Mesendoderm (in vitro differentiated cells): Measurements from ENCODE around the gene C10orf105.

Source experiments
- DNase-seq: peaks from one replicate; pipeline ENCODE4 v3.0.0; 2013
- H2AK5ac ChIP-seq: 2 replicates; pipeline ENCODE4 v1.6.1; 2013; ENCODE audit warnings: low read length, inconsistent platforms
- H2BK120ac ChIP-seq: 2 replicates; pipeline ENCODE4 v1.6.1; 2013; ENCODE audit warnings: low read depth, mild to moderate bottlenecking, low read length, moderate library complexity, mixed read lengths
- H2BK15ac ChIP-seq: replicated peaks from 2 replicates; pipeline ENCODE4 v1.6.1; 2013; ENCODE audit warnings: low read depth, mild to moderate bottlenecking, moderate library complexity
- H2BK5ac ChIP-seq: 2 replicates; pipeline ENCODE4 v1.6.1; 2013; ENCODE audit warnings: low read length, inconsistent platforms
- H3K18ac ChIP-seq: 2 replicates; pipeline ENCODE4 v1.6.1; 2013; ENCODE audit warnings: mild to moderate bottlenecking, low read length, mixed read lengths
- H3K23ac ChIP-seq: one replicate; pipeline ENCODE4 v1.6.1; 2013; ENCODE audit warnings: low read length
- H3K27ac ChIP-seq: 2 replicates; pipeline ENCODE4 v1.5.1; 2013; ENCODE audit warnings: low read depth, mild to moderate bottlenecking, inconsistent platforms, low read length, moderate library complexity
- H3K27me3 ChIP-seq: 2 replicates; pipeline ENCODE4 v1.6.1; 2013; ENCODE audit warnings: low read length, control low read depth, mild to moderate bottlenecking, inconsistent platforms; ENCODE audit not compliant: insufficient read depth, poor library complexity
- H3K36me3 ChIP-seq: 2 replicates; pipeline ENCODE4 v1.6.1; 2013; ENCODE audit warnings: low read length, inconsistent platforms; ENCODE audit not compliant: control insufficient read depth, insufficient read depth
- H3K4ac ChIP-seq: one replicate; pipeline ENCODE4 v1.6.1; 2013; ENCODE audit warnings: low read depth, mild to moderate bottlenecking, low read length, moderate library complexity
- H3K4me1 ChIP-seq: 2 replicates; pipeline ENCODE4 v1.6.1; 2013; ENCODE audit warnings: low read depth, low read length, inconsistent platforms; ENCODE audit not compliant: control insufficient read depth
- H3K4me2 ChIP-seq: 2 replicates; pipeline ENCODE4 v1.6.1; 2013; ENCODE audit warnings: low read length
- H3K4me3 ChIP-seq: 2 replicates; pipeline ENCODE4 v1.5.1; 2013; ENCODE audit warnings: mild to moderate bottlenecking, low read length
- H3K56ac ChIP-seq: one replicate; pipeline ENCODE4 v1.6.1; 2013; ENCODE audit warnings: low read length
- H3K79me1 ChIP-seq: 2 replicates; pipeline ENCODE4 v1.6.1; 2013; ENCODE audit warnings: low read length, inconsistent platforms
- H3K79me2 ChIP-seq: 2 replicates; pipeline ENCODE4 v1.6.1; 2013; ENCODE audit warnings: mild to moderate bottlenecking, low read length; ENCODE audit not compliant: control insufficient read depth, insufficient read depth
- H3K9ac ChIP-seq: 2 replicates; pipeline ENCODE4 v1.6.1; 2013; ENCODE audit warnings: low read length, inconsistent platforms
- H4K5ac ChIP-seq: one replicate; pipeline ENCODE4 v1.6.1; 2013; ENCODE audit warnings: low read length
- H4K8ac ChIP-seq: one replicate; pipeline ENCODE4 v1.6.1; 2013; ENCODE audit warnings: low read depth, mild to moderate bottlenecking, control low read depth, low read length, moderate library complexity
- WGBS: extraction: QIAGEN DNeasy Blood & Tissue Kit; methylation state at CpG from one replicate; pipeline ENCODE4 v1.1.7; 2013; ENCODE audit warnings: low lambda C conversion rate, missing lambda C conversion rate; ENCODE audit not compliant: insufficient coverage; ENCODE audit errors: extremely low coverage; 5-methylcytosine and 5-hydroxymethylcytosine counted together

The C10orf105 gene

DNA sequence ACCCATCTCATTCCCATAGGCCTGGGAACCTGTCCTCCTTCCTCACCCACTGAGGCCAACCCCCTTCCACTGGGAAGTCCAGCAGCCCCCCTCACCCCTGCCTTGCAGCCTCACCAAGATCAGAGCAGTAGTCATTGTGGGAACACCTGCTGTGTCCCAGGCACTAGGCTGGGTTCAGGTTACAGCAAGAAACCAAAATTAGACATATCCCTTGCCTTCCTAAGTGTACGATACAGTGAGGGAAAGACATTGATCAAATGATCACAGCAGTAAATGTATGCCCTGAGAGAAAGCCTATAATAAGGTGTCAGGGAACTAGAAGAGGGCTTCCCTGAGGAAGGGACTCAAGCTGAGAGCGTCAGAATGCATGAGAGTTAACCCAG is 17.0 kb upstream of the C10orf105 start:
- DNase-seq, result no peak
- Histone ChIP-seq H4K8ac (no peak overlapping the region), H2AK5ac (no peak overlapping the region), H3K23ac (no peak overlapping the region), H3K4me2 (no peak overlapping the region), H3K4me1 (no peaks in the 10 kb centered on the region), H3K79me2 (no peaks in the 10 kb centered on the region), H4K5ac (no peak overlapping the region), H3K36me3 (no peaks in the 10 kb centered on the region), H3K4ac (no peak overlapping the region), H3K27me3 (no peaks in the 10 kb centered on the region), H2BK120ac (no peak overlapping the region), H3K4me3 (no peak overlapping the region), H3K79me1 (no peaks in the 10 kb centered on the region), H3K9ac (no peak overlapping the region), H3K27ac (no peak overlapping the region), H3K18ac (no peak overlapping the region), H3K56ac (no peak overlapping the region), H2BK5ac (no peak overlapping the region), H2BK15ac (no peak overlapping the region)
- WGBS, result no CpG with 5 or more reads among the region's 2 CpGs

DNA sequence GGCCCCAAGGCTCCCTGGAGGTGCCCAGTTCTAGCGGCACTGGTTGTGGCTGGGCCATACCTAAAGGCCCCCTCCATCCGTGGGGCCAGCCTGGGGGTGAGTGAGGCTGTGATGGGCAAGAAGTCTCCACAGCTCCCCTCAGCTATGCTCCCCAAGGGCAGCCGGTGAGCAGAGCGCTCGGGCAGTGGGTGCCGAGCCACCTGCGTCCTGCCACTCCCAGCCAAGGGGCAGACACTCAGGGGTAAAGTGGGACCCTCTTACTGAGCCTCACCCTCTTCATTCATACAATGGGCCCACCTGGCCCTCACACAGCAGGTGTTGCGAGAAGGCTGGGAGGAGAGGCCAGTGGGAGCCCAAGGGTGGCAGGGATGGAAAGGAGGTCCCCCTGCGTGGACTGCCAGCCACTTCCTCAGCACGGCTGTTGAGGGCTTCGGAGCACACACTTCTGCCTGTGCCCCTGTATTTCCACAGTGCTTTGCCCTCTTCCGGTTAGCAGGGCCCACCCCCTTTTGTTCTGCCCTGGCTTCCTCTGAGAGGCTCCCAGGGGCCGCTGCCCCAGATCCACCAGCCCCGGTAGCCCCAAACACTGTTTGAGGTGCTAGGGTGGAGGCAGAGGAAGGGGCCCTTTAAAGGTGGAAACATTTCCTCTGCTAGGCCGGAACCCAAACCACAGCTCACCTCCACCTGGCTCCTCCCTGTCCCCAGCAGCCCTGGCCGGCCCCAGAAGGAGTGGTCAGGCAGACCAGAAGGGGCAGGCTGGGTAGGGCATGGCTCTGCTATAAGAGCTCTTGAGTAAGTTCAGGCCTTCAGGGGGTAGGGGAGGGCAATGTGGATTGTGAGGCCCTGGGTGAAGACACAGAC is 16.4 kb upstream of the C10orf105 start:
- Histone ChIP-seq H2AK5ac (no peak overlapping the region), H3K9ac (no peak overlapping the region), H3K4me3 (no peak overlapping the region), H3K56ac (peak overlapping the region; percentile 12), H3K4ac (no peak overlapping the region), H3K79me2 (no peaks in the 10 kb centered on the region), H4K8ac (no peak overlapping the region), H2BK15ac (no peak overlapping the region), H3K4me1 (no peaks in the 10 kb centered on the region), H2BK120ac (no peak overlapping the region), H4K5ac (no peak overlapping the region), H3K27ac (no peak overlapping the region), H3K36me3 (no peaks in the 10 kb centered on the region), H3K79me1 (no peaks in the 10 kb centered on the region), H3K23ac (no peak overlapping the region), H2BK5ac (no peak overlapping the region), H3K4me2 (no peak overlapping the region), H3K27me3 (no peaks in the 10 kb centered on the region), H3K18ac (no peak overlapping the region)
- WGBS, result no CpG with 5 or more reads among the region's 16 CpGs
- DNase-seq, result no peak

DNA sequence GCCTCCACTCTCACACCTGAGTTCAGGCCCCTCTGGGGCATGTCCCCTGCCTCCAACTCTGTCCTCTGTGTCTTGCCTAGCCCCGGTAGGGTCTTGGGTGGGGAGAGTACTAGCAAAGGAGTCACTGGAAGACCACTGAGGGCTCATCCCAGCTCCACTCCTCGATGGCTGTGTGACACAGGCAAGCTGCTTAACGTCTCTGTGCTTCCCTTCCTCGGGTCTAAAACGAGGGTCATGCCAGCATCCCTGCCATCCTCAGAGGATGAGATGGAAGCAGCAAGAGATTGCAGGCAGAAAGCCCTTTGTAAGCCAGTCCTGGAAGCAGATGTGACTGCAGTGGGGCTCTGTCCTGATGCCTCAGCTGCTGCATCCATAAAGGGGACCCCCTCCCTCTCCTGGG is 15.2 kb upstream of the C10orf105 start:
- Histone ChIP-seq H4K5ac (no peak overlapping the region), H3K27ac (no peak overlapping the region), H3K79me1 (no peaks in the 10 kb centered on the region), H3K36me3 (no peaks in the 10 kb centered on the region), H3K4me3 (no peak overlapping the region), H3K27me3 (no peaks in the 10 kb centered on the region), H3K4me1 (no peaks in the 10 kb centered on the region), H2AK5ac (no peak overlapping the region), H3K4ac (no peak overlapping the region), H4K8ac (no peak overlapping the region), H3K79me2 (no peaks in the 10 kb centered on the region), H3K18ac (no peak overlapping the region), H3K4me2 (no peak overlapping the region), H2BK5ac (no peak overlapping the region), H3K56ac (no peak overlapping the region), H2BK120ac (no peak overlapping the region), H3K23ac (no peak overlapping the region), H3K9ac (no peak overlapping the region), H2BK15ac (no peak overlapping the region)
- WGBS, result no CpG with 5 or more reads among the region's 5 CpGs
- no peak for DNase-seq

DNA sequence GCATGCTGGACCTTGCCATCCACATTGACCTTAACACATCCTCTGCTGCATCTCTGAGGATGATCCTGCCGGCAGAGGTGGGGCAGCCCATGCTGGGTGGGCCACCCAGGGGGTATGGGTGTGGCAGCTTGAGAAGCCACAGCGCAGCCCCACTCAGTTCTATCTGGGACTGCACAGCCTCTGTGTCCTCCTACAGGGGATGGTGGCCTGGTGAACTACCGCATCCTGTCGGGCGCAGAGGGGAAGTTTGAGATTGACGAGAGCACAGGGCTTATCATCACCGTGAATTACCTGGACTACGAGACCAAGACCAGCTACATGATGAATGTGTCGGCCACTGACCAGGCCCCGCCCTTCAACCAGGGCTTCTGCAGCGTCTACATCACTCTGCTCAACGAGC is 12.2 kb upstream of the C10orf105 start:
- no peak overlapping the region for H4K5ac ChIP-seq
- no peak overlapping the region for H3K23ac ChIP-seq
- H3K56ac ChIP-seq, result no peak overlapping the region
- H3K4ac ChIP-seq, result no peak overlapping the region
- H3K4me3 ChIP-seq, result no peak overlapping the region
- H4K8ac ChIP-seq, result no peak overlapping the region
- H3K4me1 ChIP-seq, result no peaks in the 10 kb centered on the region
- H3K79me2 ChIP-seq, result no peaks in the 10 kb centered on the region
- no CpG with 5 or more reads among the region's 12 CpGs for WGBS
- H3K9ac ChIP-seq, result no peak overlapping the region
- H3K79me1 ChIP-seq, result no peaks in the 10 kb centered on the region
- no peak overlapping the region for H3K27ac ChIP-seq
- H2BK120ac ChIP-seq, result no peak overlapping the region
- H2BK15ac ChIP-seq, result no peak overlapping the region
- H3K36me3 ChIP-seq, result no peaks in the 10 kb centered on the region
- no peak overlapping the region for H3K18ac ChIP-seq
- H3K4me2 ChIP-seq, result no peak overlapping the region
- no peaks in the 10 kb centered on the region for H3K27me3 ChIP-seq
- H2AK5ac ChIP-seq, result no peak overlapping the region
- no peak for DNase-seq
- H2BK5ac ChIP-seq, result no peak overlapping the region

DNA sequence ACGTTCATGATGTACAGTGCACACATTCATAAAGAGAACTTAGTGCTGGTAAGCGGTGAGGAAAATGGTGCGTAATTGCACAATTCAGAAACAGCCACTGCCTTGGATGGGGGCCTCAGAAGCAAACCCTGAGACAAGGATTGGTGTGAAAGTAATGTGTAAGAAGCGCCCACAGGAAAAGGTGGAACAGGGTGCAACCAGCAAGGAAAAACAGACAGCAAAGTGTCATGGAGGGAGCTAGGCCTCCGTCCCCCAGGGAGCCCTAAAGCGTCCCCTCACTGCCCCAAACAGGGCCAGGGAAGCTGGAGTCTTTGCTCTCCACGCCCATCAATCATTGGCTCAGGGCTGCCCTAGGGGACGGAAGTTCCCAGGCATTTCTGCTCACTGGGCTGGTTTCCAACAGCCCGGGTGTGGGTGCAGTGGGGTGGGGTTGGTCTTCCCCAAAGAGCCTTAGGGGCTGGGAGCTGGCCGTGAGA is 9.6 kb upstream of the C10orf105 start:
- no peak overlapping the region for H3K4me2 ChIP-seq
- H2BK5ac ChIP-seq, result no peak overlapping the region
- H3K4ac ChIP-seq, result no peak overlapping the region
- H2BK120ac ChIP-seq, result no peak overlapping the region
- H3K9ac ChIP-seq, result no peak overlapping the region
- no peak overlapping the region for H3K23ac ChIP-seq
- H3K4me3 ChIP-seq, result no peak overlapping the region
- H2AK5ac ChIP-seq, result no peak overlapping the region
- no peak for DNase-seq
- peak overlapping the region; percentile 34 for H3K56ac ChIP-seq
- no peaks in the 10 kb centered on the region for H3K79me1 ChIP-seq
- no peak overlapping the region for H3K18ac ChIP-seq
- no peak overlapping the region for H2BK15ac ChIP-seq
- H4K5ac ChIP-seq, result no peak overlapping the region
- no peak overlapping the region for H3K27ac ChIP-seq
- no peaks in the 10 kb centered on the region for H3K4me1 ChIP-seq
- WGBS, result no CpG with 5 or more reads among the region's 10 CpGs
- no peaks in the 10 kb centered on the region for H3K27me3 ChIP-seq
- H3K79me2 ChIP-seq, result no peaks in the 10 kb centered on the region
- no peak overlapping the region for H4K8ac ChIP-seq
- H3K36me3 ChIP-seq, result no peaks in the 10 kb centered on the region
